Heart left ventricle (tissue), 16 donors: ENCODE data around the gene SETD1A. TPM values are rescaled to one million over a fixed set of nuclear protein-coding genes. Genes with fewer than 3 reads are reported as not detected.

Source experiments
- ATAC-seq, 4 donors: fragments of 200-7000 bp; cut with Tn5 transposase; one replicate each; pipeline ENCODE4 v1.9.1; 2020 to 2022; ENCODE audit warnings: moderate library complexity in 4 of 4, mild to moderate bottlenecking in 3 of 4, moderate number of reproducible peaks in 1 of 4
- DNase-seq, 5 donors: peaks; one replicate each; pipeline ENCODE4 v3.0.0-alpha.2; 2020
- H3K27ac ChIP-seq, 12 donors: fragments of 200-600 bp; sonication (generic) in 4 of 12; one replicate each; pipeline versions ENCODE4 v1.5.0 to v1.8.0; 2016 to 2022; ENCODE audit warnings: mild to moderate bottlenecking in 2 of 12
- H3K27me3 ChIP-seq, 9 donors: fragments of 200-600 bp; sonication (generic) in 2 of 9; one replicate each; pipeline versions ENCODE4 v1.5.1 to v1.8.0; 2016 to 2022; ENCODE audit warnings: mild to moderate bottlenecking in 3 of 9
- H3K36me3 ChIP-seq, 9 donors: fragments of 200-600 bp; sonication (generic) in 2 of 9; one replicate each; pipeline versions ENCODE4 v1.5.0 to v1.8.0; 2018 to 2022; ENCODE audit warnings: mild to moderate bottlenecking in 2 of 9
- H3K4me1 ChIP-seq, 12 donors: fragments of 200-600 bp; sonication (generic) in 4 of 12; one replicate each; pipeline versions ENCODE4 v1.5.0 to v1.8.0; 2016 to 2022; ENCODE audit warnings: mild to moderate bottlenecking in 3 of 12
- H3K4me3 ChIP-seq, 12 donors: fragments of 200-600 bp; sonication (generic) in 4 of 12; one replicate each; pipeline versions ENCODE4 v1.5.0 to v1.8.0; 2017 to 2022; ENCODE audit warnings: mild to moderate bottlenecking in 9 of 12, moderate library complexity in 4 of 12
- H3K9me3 ChIP-seq, 12 donors: fragments of 200-600 bp; sonication (generic) in 4 of 12; one replicate each; pipeline versions ENCODE4 v1.5.0 to v1.8.0; 2016 to 2022; ENCODE audit warnings: mild to moderate bottlenecking in 1 of 12
- CTCF ChIP-seq, 12 donors: fragments of 200-600 bp; sonication (generic) in 4 of 12; IDR thresholded peaks; one replicate each; pipeline versions ENCODE4 v1.5.0 to v1.8.0; 2018 to 2022; ENCODE audit warnings: antibody characterized with exemption in 12 of 12, mild to moderate bottlenecking in 5 of 12
- POLR2A ChIP-seq, 2 donors: fragments of 450-650 bp; IDR thresholded peaks; one replicate each; pipeline ENCODE4 v1.6.1; 2017; ENCODE audit warnings: antibody characterized with exemption in 2 of 2, mild to moderate bottlenecking in 2 of 2, moderate library complexity in 2 of 2
- WGBS, 4 donors: extraction: QIAGEN DNeasy Blood & Tissue Kit in 2 of 4; methylation state at CpG; one replicate each; pipeline versions ENCODE4 v1.1.5 to v1.1.7; 2013 to 2018; 5-methylcytosine and 5-hydroxymethylcytosine counted together
- intact Hi-C, 10 donors: fragments of 100-400 bp; cut with DNase I; formaldehyde crosslinking; loops; one replicate each; pipeline versions ENCODE4 v1.11.1 to v1.14.2; 2022
- polyA plus RNA-seq, 2 donors: library from polyadenylated mRNA; stranded (reverse); fragments of 200-250 nt; gene quantifications; one replicate each; pipeline ENCODE4 v1.2.3, GENCODE V29; 2013
- total RNA-seq, 9 donors: library from RNA; depleted of rRNA in 2 of 9; stranded (reverse); fragments of >200 nt in 2 of 9; fragmentation: NEBNext Ultra II Directional in 3 of 9; extraction: Animal tissue kit (Norgen Biotek cat#: 25700) in 3 of 9; gene quantifications; one replicate each; pipeline versions ENCODE4 v1.1.0 to v1.2.4, GENCODE V29; 2016 to 2023
- donor health status: ischemic (EF 13 %, LVEDD 7.1; RV severe dilation, severe dysfunction).
- donor health status: healthy with polysubstance abuse.
- donor health status: DM: no; HTN: yes; CAD: no.
- donor health status: DM: no; HTN: no; CAD: no.
- donor health status: ischemic (EF 25% LVEDD 6.9; RV normal size, moderate dysfunction).
- donor health status: ischemic (EF 25% LVEDD 5.7; RV mildly dilated, moderate dysfunction).
- donor health status: healthy.
- donor health status: DM: yes; HTN: yes; CAD: no.
- donor health status: ischemic (EF 35%, LVEDD 5.7; RV mildly dilated, moderate dysfunction).
- donor health status: nonischemic (EF 11% LVEDD 7.7; RV severe dilation, severe dysfunction).
- donor health status: DM: yes; HTN: yes; CAD: no.
- donor health status: PGD.
- donor health status: ischemic (EF 29% LVEDD 5.4; RV normal size, mild dysfunction).
- donor health status: nonischemic (EF 23%, LVEDD 6.1; RV moderate dilation, normal function).

SETD1A gene
- total and polyA plus RNA-seq, 11 donors, result 4.6 to 12.1 (median 9.0) TPM

GRCh38 chr16:30985401-30986128, 28.0 kb downstream of the SETD1A start:
- peaks cover 0 to 21% (median 11%) of the 10 kb centered on the region in 12 donors for H3K4me1 ChIP-seq
- WGBS, 4 donors, result 41 to 65% (median 55%) methylated on average over 12 to 20 of the region's 20 CpGs
- H3K27me3 ChIP-seq, result no peaks in the 10 kb centered on the region
- no peak for TF ChIP-seq POLR2A (IDR thresholded peaks at IDR 0.05)
- intact Hi-C loops, result loop anchor here in 9 of 10 donors (1.0 to 10.0 kb wide), 20 partner anchors 47 to 889 kb away; partner anchors contain the start of genes ZNF843 (in 5 of the 9), VKORC1 (in 3 of the 9), ZNF646 (in 3 of the 9) and ZNF668 (in 3 of the 9)
- no peaks in the 10 kb centered on the region for H3K9me3 ChIP-seq
- peak overlapping the region in 10 of 12 donors; percentile 26 to 82 (median 66) for H3K27ac ChIP-seq
- DNase-seq, result peak in 1 of 5 donors; percentile 54
- H3K36me3 ChIP-seq, result peaks cover 0 to 56% (median 31%) of the 10 kb centered on the region in 9 donors
- H3K4me3 ChIP-seq, result peak overlapping the region in 11 of 12 donors; percentile 24 to 79 (median 61)
- peak; percentile 9 to 41 (median 33) for ATAC-seq

DNA sequence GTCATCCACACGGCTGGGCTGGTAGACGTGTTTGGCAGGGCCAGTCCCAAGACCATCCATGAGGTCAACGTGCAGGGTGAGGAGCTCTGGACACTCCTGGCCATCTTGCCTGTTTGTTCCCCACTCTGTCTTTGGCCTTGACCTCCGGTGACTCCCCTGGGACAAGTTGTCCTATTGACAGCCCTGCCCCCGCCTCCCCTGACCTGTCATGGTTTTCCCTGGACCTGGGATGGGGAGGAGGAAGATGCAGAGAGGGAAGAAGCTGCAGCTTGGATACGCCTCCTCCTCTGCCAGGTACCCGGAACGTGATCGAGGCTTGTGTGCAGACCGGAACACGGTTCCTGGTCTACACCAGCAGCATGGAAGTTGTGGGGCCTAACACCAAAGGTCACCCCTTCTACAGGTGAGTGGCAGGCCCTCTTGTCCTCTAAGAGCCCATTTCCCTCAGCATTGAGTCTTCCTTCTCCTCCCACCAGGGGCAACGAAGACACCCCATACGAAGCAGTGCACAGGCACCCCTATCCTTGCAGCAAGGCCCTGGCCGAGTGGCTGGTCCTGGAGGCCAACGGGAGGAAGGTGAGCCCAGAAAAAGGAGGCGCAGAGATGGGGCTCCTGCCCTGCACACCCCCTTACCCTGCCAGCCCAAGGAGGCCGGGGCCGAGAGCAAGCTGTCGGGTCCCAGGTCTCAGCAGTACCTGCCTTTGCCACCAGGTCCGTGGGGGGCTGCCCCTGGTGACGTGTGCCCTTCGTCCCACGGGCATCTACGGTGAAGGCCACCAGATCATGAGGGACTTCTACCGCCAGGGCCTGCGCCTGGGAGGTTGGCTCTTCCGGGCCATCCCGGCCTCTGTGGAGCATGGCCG, 28.8 kb downstream of the SETD1A start:
- intact Hi-C loops, result loop anchor here in 9 of 10 donors (5.0 to 10.0 kb wide), 15 partner anchors 46 to 888 kb away; partner anchors contain the start of genes VKORC1 (in 3 of the 9), ZNF646 (in 3 of the 9), ZNF668 (in 3 of the 9) and ZNF267 (in 2 of the 9)
- 87 to 92% (median 92%) methylated on average over 24 to 29 of the region's 29 CpGs for WGBS, 4 donors
- H3K27ac ChIP-seq, result peak overlapping the region in 1 of 12 donors; percentile 82
- DNase-seq, result no peak
- H3K9me3 ChIP-seq, result no peaks in the 10 kb centered on the region
- TF ChIP-seq POLR2A (IDR thresholded peaks at IDR 0.05) (no peak), CTCF (IDR thresholded peaks at IDR 0.05) (no peak)
- peaks cover 0 to 21% (median 11%) of the 10 kb centered on the region in 12 donors for H3K4me1 ChIP-seq
- no peaks in the 10 kb centered on the region for H3K27me3 ChIP-seq
- ATAC-seq, result no peak
- H3K36me3 ChIP-seq, result peaks cover 0 to 48% (median 23%) of the 10 kb centered on the region in 9 donors
- H3K4me3 ChIP-seq, result peak overlapping the region in 4 of 12 donors; percentile 61 to 63 (median 62)

GRCh38 chr16:30987581-30988190, 30.1 kb downstream of the SETD1A start:
- no peak overlapping the region for H3K27ac ChIP-seq
- ATAC-seq (no peak), DNase-seq (no peak)
- peaks cover 0 to 36% (median 15%) of the 10 kb centered on the region in 9 donors for H3K36me3 ChIP-seq
- WGBS, 4 donors, result 94 to 95% (median 94%) methylated on average over 13 to 30 of the region's 30 CpGs
- intact Hi-C loops, result loop anchor here in 9 of 10 donors (5.0 to 10.0 kb wide), 15 partner anchors 45 to 887 kb away; partner anchors contain the start of genes VKORC1 (in 3 of the 9), ZNF646 (in 3 of the 9), ZNF668 (in 3 of the 9) and ZNF267 (in 2 of the 9)
- no peaks in the 10 kb centered on the region for H3K27me3 ChIP-seq
- TF ChIP-seq CTCF (IDR thresholded peaks at IDR 0.05) (no peak), POLR2A (IDR thresholded peaks at IDR 0.05) (no peak)
- H3K4me3 ChIP-seq, result no peak overlapping the region
- no peaks in the 10 kb centered on the region for H3K9me3 ChIP-seq
- peaks cover 0 to 21% (median 11%) of the 10 kb centered on the region in 12 donors for H3K4me1 ChIP-seq

- 81 to 86% (median 85%) methylated on average over 22 to 23 of the region's 23 CpGs for WGBS, 4 donors
Measured at GRCh38 chr16:30989469-30990047, 32.0 kb downstream of the SETD1A start.

More at GRCh38 chr16:30989469-30990047, 32.0 kb downstream of the SETD1A start:
- Histone ChIP-seq H3K9me3 (no peaks in the 10 kb centered on the region), H3K4me1 (peaks cover 0 to 17% (median 11%) of the 10 kb centered on the region in 12 donors), H3K4me3 (no peak overlapping the region), H3K27ac (peak overlapping the region in 4 of 12 donors; percentile 13 to 66 (median 22)), H3K36me3 (peaks cover 0 to 23% (median 3%) of the 10 kb centered on the region in 9 donors), H3K27me3 (no peaks in the 10 kb centered on the region)
- TF ChIP-seq CTCF (IDR thresholded peaks at IDR 0.05) (no peak), POLR2A (IDR thresholded peaks at IDR 0.05) (no peak)
- ATAC-seq, result no peak
- intact Hi-C loops, result loop anchor here (5.0 to 10.0 kb wide), 16 partner anchors 43 to 885 kb away; partner anchors contain the start of genes VKORC1 (in 3 of the 10), ZNF646 (in 3 of the 10), ZNF668 (in 3 of the 10) and STX4 (in 2 of the 10)
- no peak for DNase-seq
